Suprapubic skin (tissue), 3 donors: ENCODE data around the gene TNFAIP3.

Experiments used
- CTCF ChIP-seq, 2 donors: fragments of 200-600 bp in 1 of 2; fragments of 450-650 bp in 1 of 2; sonication (generic) in 1 of 2; IDR thresholded peaks; one replicate each; pipeline ENCODE4 v1.5.1; 2016 to 2019; ENCODE audit warnings: antibody characterized with exemption in 2 of 2, mild to moderate bottlenecking in 1 of 2, moderate library complexity in 1 of 2
- POLR2AphosphoS5 ChIP-seq, 3 donors: sonication (generic); formaldehyde crosslinking; IDR thresholded peaks; one replicate each; pipeline ENCODE4 v1.6.1; 2017; ENCODE audit warnings: antibody characterized with exemption in 3 of 3

GRCh38 chr6:137896647-137897046 is 29.6 kb downstream of the TNFAIP3 start:
- TF ChIP-seq POLR2AphosphoS5 (IDR thresholded peaks at IDR 0.05) (no peak), CTCF (IDR thresholded peaks at IDR 0.05) (no peak)
